Transverse colon (tissue), 3 donors: Measurements from ENCODE around the gene UQCC3.

ENCODE experiments used
- EP300 ChIP-seq: sonication (generic); formaldehyde crosslinking; IDR thresholded peaks from one replicate; pipeline ENCODE4 v1.6.1; 2017; ENCODE audit warnings: antibody characterized with exemption, low read depth
- POLR2A ChIP-seq: fragments of 450-650 bp; IDR thresholded peaks from one replicate; pipeline ENCODE4 v1.6.1; 2016; ENCODE audit warnings: antibody characterized with exemption, mild to moderate bottlenecking, moderate library complexity
- TF ChIP-seq, protein P1 (sequence below), 5 experiments: fragments of 200-600 bp in 3 of 5; fragments of 450-650 bp in 2 of 5; sonication (generic) in 3 of 5; IDR thresholded peaks; 1 replicate in 2 of 5; 2 replicates in 3 of 5; pipeline ENCODE4 v1.5.1; 2016 to 2017; ENCODE audit warnings: antibody characterized with exemption in 5 of 5, inconsistent platforms in 3 of 5, mild to moderate bottlenecking in 2 of 5, moderate library complexity in 1 of 5

DNA sequence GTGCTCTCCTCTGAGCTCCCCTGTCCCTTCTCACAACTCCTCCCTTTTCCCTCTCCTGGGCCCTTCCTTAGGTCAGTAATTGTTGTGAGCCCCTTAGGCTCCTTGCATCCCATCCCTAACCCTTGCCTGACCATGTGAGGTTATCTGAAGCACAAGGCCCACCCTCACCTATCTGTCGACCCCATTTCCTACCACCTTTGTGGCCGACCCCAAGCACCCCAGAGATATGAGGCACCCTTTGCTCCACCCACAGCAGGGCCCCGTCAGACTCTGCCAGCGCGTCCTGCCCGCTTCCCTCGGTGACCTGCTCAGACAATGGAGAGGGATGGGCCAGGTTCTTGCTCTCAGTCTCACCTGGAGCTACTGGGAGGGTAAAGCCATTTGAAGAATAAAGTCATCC is 37.3 kb downstream of the UQCC3 start:
- TF ChIP-seq, protein P1, sequence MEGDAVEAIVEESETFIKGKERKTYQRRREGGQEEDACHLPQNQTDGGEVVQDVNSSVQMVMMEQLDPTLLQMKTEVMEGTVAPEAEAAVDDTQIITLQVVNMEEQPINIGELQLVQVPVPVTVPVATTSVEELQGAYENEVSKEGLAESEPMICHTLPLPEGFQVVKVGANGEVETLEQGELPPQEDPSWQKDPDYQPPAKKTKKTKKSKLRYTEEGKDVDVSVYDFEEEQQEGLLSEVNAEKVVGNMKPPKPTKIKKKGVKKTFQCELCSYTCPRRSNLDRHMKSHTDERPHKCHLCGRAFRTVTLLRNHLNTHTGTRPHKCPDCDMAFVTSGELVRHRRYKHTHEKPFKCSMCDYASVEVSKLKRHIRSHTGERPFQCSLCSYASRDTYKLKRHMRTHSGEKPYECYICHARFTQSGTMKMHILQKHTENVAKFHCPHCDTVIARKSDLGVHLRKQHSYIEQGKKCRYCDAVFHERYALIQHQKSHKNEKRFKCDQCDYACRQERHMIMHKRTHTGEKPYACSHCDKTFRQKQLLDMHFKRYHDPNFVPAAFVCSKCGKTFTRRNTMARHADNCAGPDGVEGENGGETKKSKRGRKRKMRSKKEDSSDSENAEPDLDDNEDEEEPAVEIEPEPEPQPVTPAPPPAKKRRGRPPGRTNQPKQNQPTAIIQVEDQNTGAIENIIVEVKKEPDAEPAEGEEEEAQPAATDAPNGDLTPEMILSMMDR (IDR thresholded peaks at IDR 0.05), result no peak
- TF ChIP-seq EP300 (no peak), POLR2A (no peak)
